ENCODE results near the gene DIO3. TPM values are rescaled to one million over a fixed set of nuclear protein-coding genes. Genes with fewer than 3 reads are reported as not detected.

Gene DIO3
- total RNA-seq, 1 experiment from 2014 or later: 4.4 TPM

GRCh38 chr14:101587441-101587911 is 26.2 kb downstream of the DIO3 start:
- CTCF ChIA-PET: no interaction called here
- H3K4me1 ChIP-seq (ENCODE audit: control insufficient read depth, insufficient read depth, low read length): no peaks in the 10 kb centered on the region
- in situ Hi-C loops (cut with HindIII; ENCODE audit: low pct_unique_long_range_greater_than_20kb, low sequenced_read_pairs): no loop called here
- H3K27ac ChIP-seq (ENCODE audit: low read length): no peak overlapping the region
- ATAC-seq (no peak), DNase-seq (ENCODE audit: low read depth, low spot score) (no peak)
- POLR2A ChIA-PET: no interaction called here
- TF ChIP-seq CTCF (IDR thresholded peaks at IDR 0.05) (no peak), TCF7L2 (IDR thresholded peaks at IDR 0.05; ENCODE audit: low read depth, low read length) (no peak), POLR2AphosphoS5 (IDR thresholded peaks at IDR 0.05; ENCODE audit: low read depth, low read length) (no peak), REST (IDR thresholded peaks at IDR 0.05; ENCODE audit: insufficient read depth in 1 of 2, low read depth in 2 of 2, low read length in 1 of 2) (no peak)
- intact Hi-C loops (cut with micrococcal nuclease; ENCODE audit: unreplicated experiment): no loop called here
- no TSS peak for BruUV-seq (replicated peaks)
- no peak overlapping the region for H3K4me3 ChIP-seq (ENCODE audit: low read depth in 2 of 2, low read length in 2 of 2)
- H3K27me3 ChIP-seq (ENCODE audit: control insufficient read depth, insufficient read depth, low read length): no peaks in the 10 kb centered on the region
- H3K9me3 ChIP-seq (ENCODE audit: control insufficient read depth, insufficient read depth, low read depth, low read length): no peaks in the 10 kb centered on the region
- H3K36me3 ChIP-seq (ENCODE audit: control insufficient read depth, insufficient read depth, low read length): no peaks in the 10 kb centered on the region

GRCh38 chr14:101588286-101588975 is 27.1 kb downstream of the DIO3 start:
- CTCF ChIA-PET: no interaction called here
- H3K36me3 ChIP-seq (ENCODE audit: control insufficient read depth, insufficient read depth, low read length): no peaks in the 10 kb centered on the region
- ATAC-seq (no peak), DNase-seq (ENCODE audit: low read depth, low spot score) (no peak)
- no peak overlapping the region for H3K27ac ChIP-seq (ENCODE audit: low read length)
- H3K4me3 ChIP-seq (ENCODE audit: low read depth in 2 of 2, low read length in 2 of 2): no peak overlapping the region
- POLR2A ChIA-PET: no interaction called here
- no peak for TF ChIP-seq TCF7L2 (IDR thresholded peaks at IDR 0.05; ENCODE audit: low read depth, low read length)
- no peak for TF ChIP-seq POLR2AphosphoS5 (IDR thresholded peaks at IDR 0.05; ENCODE audit: low read depth, low read length)
- no peak for TF ChIP-seq SIN3A (IDR thresholded peaks at IDR 0.05; ENCODE audit: borderline replicate concordance, insufficient read depth, low read depth, low read length)
- TF ChIP-seq REST (IDR thresholded peaks at IDR 0.05; ENCODE audit: insufficient read depth in 1 of 2, low read depth in 2 of 2, low read length in 1 of 2): no peak
- TF ChIP-seq CTCF (IDR thresholded peaks at IDR 0.05): no peak
- H3K9me3 ChIP-seq (ENCODE audit: control insufficient read depth, insufficient read depth, low read depth, low read length): no peaks in the 10 kb centered on the region
- no peaks in the 10 kb centered on the region for H3K4me1 ChIP-seq (ENCODE audit: control insufficient read depth, insufficient read depth, low read length)
- intact Hi-C loops (cut with micrococcal nuclease; ENCODE audit: unreplicated experiment): no loop called here
- in situ Hi-C loops (cut with HindIII; ENCODE audit: low pct_unique_long_range_greater_than_20kb, low sequenced_read_pairs): no loop called here
- no TSS peak for BruUV-seq (replicated peaks)
- no peaks in the 10 kb centered on the region for H3K27me3 ChIP-seq (ENCODE audit: control insufficient read depth, insufficient read depth, low read length)
